Measurements from ENCODE around the gene AFDN. TPM values are rescaled to one million over a fixed set of nuclear protein-coding genes. Genes with fewer than 3 reads are reported as not detected.

Gene AFDN
- total and polyA plus RNA-seq, 10 of the 15 experiments (the other 5 are each of a cell fraction or from before 2014, with no cell fraction given) = 5.7 to 68.2 (median 45.1) TPM

DNA sequence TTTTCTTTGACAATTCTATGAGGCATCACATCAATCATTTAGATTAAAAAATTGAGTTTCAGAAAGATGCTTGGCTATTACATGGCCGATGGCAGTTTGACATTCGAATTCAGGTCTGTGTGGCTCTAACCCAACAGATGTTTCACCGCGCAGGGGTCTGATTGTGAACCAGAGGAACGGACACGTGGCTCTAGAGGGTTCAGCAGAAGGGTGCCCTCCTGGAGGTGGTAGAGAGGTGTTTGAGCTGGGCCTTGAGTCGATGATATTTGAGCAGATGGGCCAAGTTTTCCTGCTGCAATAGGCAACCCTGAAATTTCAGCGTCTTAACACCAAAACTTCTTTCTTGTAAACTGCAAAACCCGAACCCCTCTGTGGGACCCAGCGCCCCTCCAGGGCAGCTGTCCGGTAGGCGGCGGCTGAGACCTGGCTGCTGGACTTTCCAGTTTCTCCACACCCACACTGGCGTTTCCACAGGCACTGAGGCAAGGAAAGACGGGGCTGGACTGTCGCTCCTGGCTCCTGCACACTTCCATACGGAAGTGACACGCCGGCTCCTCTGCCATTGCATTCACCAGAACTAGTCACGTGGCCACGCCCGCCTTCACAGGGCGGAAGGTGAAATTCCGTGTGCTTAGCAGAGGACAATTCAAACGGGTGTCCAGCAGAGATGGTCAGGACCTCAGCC lies 11.3 kb upstream of the AFDN start:
- Histone ChIP-seq H3K4me3 (no peak overlapping the region), H3K27ac (ENCODE audit: control insufficient read depth, insufficient read depth) (no peak overlapping the region), H3K4me1 (ENCODE audit: control insufficient read depth, insufficient read depth, low read length) (no peaks in the 10 kb centered on the region), H3K4me2 (ENCODE audit: control insufficient read depth, insufficient read depth) (no peak overlapping the region), H4K20me1 (ENCODE audit: control insufficient read depth, insufficient read depth) (no peaks in the 10 kb centered on the region), H2AFZ (ENCODE audit: control insufficient read depth, low read depth, low read length) (no peak overlapping the region), H3K36me3 (ENCODE audit: control insufficient read depth in 2 of 2, insufficient read depth in 2 of 2, low read length in 1 of 2) (no peaks in the 10 kb centered on the region), H3K9me3 (replicated peaks; ENCODE audit: control insufficient read depth, insufficient read depth, low read length) (no peaks in the 10 kb centered on the region), H3K79me2 (ENCODE audit: control insufficient read depth, insufficient read depth, low read length) (no peaks in the 10 kb centered on the region), H3K27me3 (replicated peaks in 1 of 2; ENCODE audit: control insufficient read depth in 2 of 2, insufficient read depth in 2 of 2, low read length in 1 of 2) (no peaks in the 10 kb centered on the region), H3K9ac (ENCODE audit: control insufficient read depth, insufficient read depth, low read length) (no peak overlapping the region)
- FAIRE-seq (no peak), ATAC-seq (no peak), DNase-seq (ENCODE audit: low read depth, low spot score) (no peak)
- intact Hi-C loops (cut with micrococcal nuclease; ENCODE audit: unreplicated experiment) (no loop called here), in situ Hi-C loops (cut with MboI) (no loop called here)
- ChIA-PET CTCF (no interaction called here), POLR2A (no interaction called here), SMC1A (ENCODE audit: uncharacterized antibody, unreplicated experiment) (no interaction called here), RAD21 (ENCODE audit: unreplicated experiment) (no interaction called here)
- no TSS peak for BruUV-seq (replicated peaks)
- WGBS (ENCODE audit: insufficient coverage, insufficient replicate concordance, low lambda C conversion rate, missing lambda C conversion rate) = 63% methylated on average over 25 of the region's 25 CpGs
- TF ChIP-seq REST (IDR thresholded peaks at IDR 0.05; ENCODE audit: low read depth, low read length) (no peak), CEBPB (IDR thresholded peaks at IDR 0.05; ENCODE audit: borderline replicate concordance in 1 of 2, low read depth in 2 of 2, low read length in 2 of 2) (no peak), YBX1 (IDR thresholded peaks at IDR 0.05) (no peak), SUPT20H (IDR thresholded peaks at IDR 0.05; ENCODE audit: borderline replicate concordance, control insufficient read depth, low read depth, low read length) (no peak), RB1 (IDR thresholded peaks at IDR 0.05; ENCODE audit: borderline replicate concordance) (no peak), SMC3 (IDR thresholded peaks at IDR 0.05; ENCODE audit: borderline replicate concordance, low read length) (no peak), RCOR1 (conservative IDR thresholded peaks at IDR 0.05; ENCODE audit: low read depth, low read length) (no peak), PKNOX1 (IDR thresholded peaks at IDR 0.05) (no peak), BACH1 (IDR thresholded peaks at IDR 0.05; ENCODE audit: borderline replicate concordance) (no peak)
- TF ChIP-seq, protein P1, sequence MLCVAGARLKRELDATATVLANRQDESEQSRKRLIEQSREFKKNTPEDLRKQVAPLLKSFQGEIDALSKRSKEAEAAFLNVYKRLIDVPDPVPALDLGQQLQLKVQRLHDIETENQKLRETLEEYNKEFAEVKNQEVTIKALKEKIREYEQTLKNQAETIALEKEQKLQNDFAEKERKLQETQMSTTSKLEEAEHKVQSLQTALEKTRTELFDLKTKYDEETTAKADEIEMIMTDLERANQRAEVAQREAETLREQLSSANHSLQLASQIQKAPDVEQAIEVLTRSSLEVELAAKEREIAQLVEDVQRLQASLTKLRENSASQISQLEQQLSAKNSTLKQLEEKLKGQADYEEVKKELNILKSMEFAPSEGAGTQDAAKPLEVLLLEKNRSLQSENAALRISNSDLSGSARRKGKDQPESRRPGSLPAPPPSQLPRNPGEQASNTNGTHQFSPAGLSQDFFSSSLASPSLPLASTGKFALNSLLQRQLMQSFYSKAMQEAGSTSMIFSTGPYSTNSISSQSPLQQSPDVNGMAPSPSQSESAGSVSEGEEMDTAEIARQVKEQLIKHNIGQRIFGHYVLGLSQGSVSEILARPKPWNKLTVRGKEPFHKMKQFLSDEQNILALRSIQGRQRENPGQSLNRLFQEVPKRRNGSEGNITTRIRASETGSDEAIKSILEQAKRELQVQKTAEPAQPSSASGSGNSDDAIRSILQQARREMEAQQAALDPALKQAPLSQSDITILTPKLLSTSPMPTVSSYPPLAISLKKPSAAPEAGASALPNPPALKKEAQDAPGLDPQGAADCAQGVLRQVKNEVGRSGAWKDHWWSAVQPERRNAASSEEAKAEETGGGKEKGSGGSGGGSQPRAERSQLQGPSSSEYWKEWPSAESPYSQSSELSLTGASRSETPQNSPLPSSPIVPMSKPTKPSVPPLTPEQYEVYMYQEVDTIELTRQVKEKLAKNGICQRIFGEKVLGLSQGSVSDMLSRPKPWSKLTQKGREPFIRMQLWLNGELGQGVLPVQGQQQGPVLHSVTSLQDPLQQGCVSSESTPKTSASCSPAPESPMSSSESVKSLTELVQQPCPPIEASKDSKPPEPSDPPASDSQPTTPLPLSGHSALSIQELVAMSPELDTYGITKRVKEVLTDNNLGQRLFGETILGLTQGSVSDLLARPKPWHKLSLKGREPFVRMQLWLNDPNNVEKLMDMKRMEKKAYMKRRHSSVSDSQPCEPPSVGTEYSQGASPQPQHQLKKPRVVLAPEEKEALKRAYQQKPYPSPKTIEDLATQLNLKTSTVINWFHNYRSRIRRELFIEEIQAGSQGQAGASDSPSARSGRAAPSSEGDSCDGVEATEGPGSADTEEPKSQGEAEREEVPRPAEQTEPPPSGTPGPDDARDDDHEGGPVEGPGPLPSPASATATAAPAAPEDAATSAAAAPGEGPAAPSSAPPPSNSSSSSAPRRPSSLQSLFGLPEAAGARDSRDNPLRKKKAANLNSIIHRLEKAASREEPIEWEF (IDR thresholded peaks at IDR 0.05; ENCODE audit: insufficient replicate concordance, low read depth, low read length) = no peak

Data from GM12878 (cell line).